Left lung (tissue), 10 donors: ENCODE data around the gene C1QTNF4. TPM values are rescaled to one million over a fixed set of nuclear protein-coding genes. Genes with fewer than 3 reads are reported as not detected.
A peak's percentile ranks its signal among the peaks of the same experiment; 100 is the strongest.

Source experiments
- ATAC-seq: fragments of 200-7000 bp; cut with Tn5 transposase; one replicate; pipeline ENCODE4 v1.9.1; 2020; ENCODE audit warnings: moderate library complexity
- DNase-seq, 4 donors: peaks; one replicate each; pipeline ENCODE4 v3.0.0-alpha.2; 2013 to 2020
- H3K27ac ChIP-seq, 2 donors: fragments of 200-600 bp; sonication (generic) in 1 of 2; one replicate each; pipeline versions ENCODE4 v1.5.0 to v1.8.0; 2020 to 2021
- H3K27me3 ChIP-seq, 2 donors: fragments of 200-600 bp; sonication (generic) in 1 of 2; one replicate each; pipeline versions ENCODE4 v1.5.0 to v1.8.0; 2020 to 2021
- H3K36me3 ChIP-seq, 2 donors: fragments of 200-600 bp; sonication (generic) in 1 of 2; one replicate each; pipeline versions ENCODE4 v1.5.0 to v1.8.0; 2020 to 2021
- H3K4me1 ChIP-seq, 2 donors: fragments of 200-600 bp; one replicate each; pipeline ENCODE4 v1.8.0; 2021
- H3K4me3 ChIP-seq, 2 donors: fragments of 200-600 bp; sonication (generic) in 1 of 2; one replicate each; pipeline versions ENCODE4 v1.5.0 to v1.8.0; 2020 to 2021; ENCODE audit warnings: mild to moderate bottlenecking in 1 of 2
- H3K9me3 ChIP-seq, 2 donors: fragments of 200-600 bp; sonication (generic) in 1 of 2; one replicate each; pipeline versions ENCODE4 v1.5.0 to v1.8.0; 2020 to 2021
- CTCF ChIP-seq, 2 donors: fragments of 200-600 bp; sonication (generic) in 1 of 2; IDR thresholded peaks; one replicate each; pipeline versions ENCODE4 v1.5.0 to v1.8.0; 2021; ENCODE audit warnings: antibody characterized with exemption in 2 of 2
- intact Hi-C, 2 donors: fragments of 100-400 bp; cut with DNase I; formaldehyde crosslinking; loops; one replicate each; pipeline versions ENCODE4 v1.11.2 to v1.14.2; 2022
- polyA plus RNA-seq, 6 donors: library from polyadenylated mRNA; unstranded; fragments of 120-200 nt; gene quantifications; one replicate each; pipeline ENCODE4 v1.2.1, GENCODE V29; 2013; ENCODE audit not compliant: insufficient read length in 6 of 6
- total RNA-seq, 2 donors: library from RNA; stranded (reverse); fragmentation: NEBNext Ultra II Directional; extraction: Animal tissue kit (Norgen Biotek cat#: 25700); gene quantifications; one replicate each; pipeline ENCODE4 v1.2.1, GENCODE V29; 2021
- donor health status: DM: no; HTN: yes; CAD: no.
- donor health status: DM: no; HTN: no; CAD: no.

The C1QTNF4 gene
- total and polyA plus RNA-seq, 8 donors, result 0.21 to 6.9 (median 3.9) TPM

GRCh38 chr11:47570651-47571356 lies 23.4 kb downstream of the C1QTNF4 start:
- Histone ChIP-seq H3K36me3 (peaks cover 0 to 64% of the 10 kb centered on the region in 2 donors), H3K9me3 (no peaks in the 10 kb centered on the region), H3K4me3 (no peak overlapping the region), H3K27ac (no peak overlapping the region), H3K27me3 (no peaks in the 10 kb centered on the region), H3K4me1 (peaks cover 0 to 25% of the 10 kb centered on the region in 2 donors)
- intact Hi-C loops, result no loop called here
- ATAC-seq (peak; percentile 30), DNase-seq (no peak)
- TF ChIP-seq CTCF (IDR thresholded peaks at IDR 0.05), result no peak

GRCh38 chr11:47569646-47570045 lies 24.6 kb downstream of the C1QTNF4 start:
- H3K36me3 ChIP-seq, result peaks cover 0 to 52% of the 10 kb centered on the region in 2 donors
- no peak for TF ChIP-seq CTCF (IDR thresholded peaks at IDR 0.05)
- DNase-seq (no peak), ATAC-seq (no peak)
- no peaks in the 10 kb centered on the region for H3K27me3 ChIP-seq
- H3K9me3 ChIP-seq, result no peaks in the 10 kb centered on the region
- intact Hi-C loops, result loop anchor here in 1 of 2 donors (10.0 kb wide), 1 partner anchor 85 kb away; no protein-coding TSS in a partner anchor
- H3K4me3 ChIP-seq, result no peak overlapping the region
- no peak overlapping the region for H3K27ac ChIP-seq
- H3K4me1 ChIP-seq, result peaks cover 4 to 31% of the 10 kb centered on the region in 2 donors

GRCh38 chr11:47566149-47566698 lies 28.0 kb downstream of the C1QTNF4 start:
- intact Hi-C loops, result loop anchor here in 1 of 2 donors (10.0 kb wide), 1 partner anchor 81 kb away; no protein-coding TSS in a partner anchor

GRCh38 chr11:47565340-47566148 lies 28.7 kb downstream of the C1QTNF4 start, which contains the start of gene PTPMT1:
PTPMT1 (plus strand) TSS chr11:47565599; CDS start chr11:47565623, 24 bp downstream.
- Histone ChIP-seq H3K4me1 (peaks cover 5 to 28% of the 10 kb centered on the region in 2 donors), H3K27me3 (no peaks in the 10 kb centered on the region), H3K27ac (peak within 1 kb of the TSS; percentile 72 to 82), H3K36me3 (peaks cover 0 to 14% of the 10 kb centered on the region in 2 donors), H3K4me3 (peak within 1 kb of the TSS; percentile 90 to 96), H3K9me3 (no peaks in the 10 kb centered on the region)
- intact Hi-C loops, result loop anchor here in 1 of 2 donors (10.0 kb wide), 1 partner anchor 81 kb away; no protein-coding TSS in a partner anchor
- DNase-seq, result peak; percentile 56 to 94 (median 78)
- TF ChIP-seq CTCF (IDR thresholded peaks at IDR 0.05), result no peak
- peak; percentile 96 for ATAC-seq

More at GRCh38 chr11:47566149-47566698, 28.0 kb downstream of the C1QTNF4 start:
- Histone ChIP-seq H3K27ac (peak overlapping the region; percentile 72 to 82), H3K36me3 (peaks cover 0 to 18% of the 10 kb centered on the region in 2 donors), H3K27me3 (no peaks in the 10 kb centered on the region), H3K9me3 (no peaks in the 10 kb centered on the region), H3K4me1 (peaks cover 5 to 25% of the 10 kb centered on the region in 2 donors), H3K4me3 (peak overlapping the region; percentile 90 to 96)
- peak; percentile 55 for ATAC-seq
- no peak for TF ChIP-seq CTCF (IDR thresholded peaks at IDR 0.05)
- no peak for DNase-seq
